Endodermal cell (in vitro differentiated cells): ENCODE results near the gene MBOAT7. TPM values are rescaled to one million over a fixed set of nuclear protein-coding genes. Genes with fewer than 3 reads are reported as not detected.
A peak's percentile ranks its signal among the peaks of the same experiment; 100 is the strongest.

Experiments
- DNase-seq: peaks from one replicate; pipeline ENCODE4 v3.0.0-alpha.2; 2017
- H3K27ac ChIP-seq: 2 replicates; pipeline ENCODE4 v1.5.1; 2013; ENCODE audit warnings: mild to moderate bottlenecking, low read depth, low read length, moderate library complexity
- H3K27me3 ChIP-seq: 2 replicates; pipeline ENCODE4 v1.6.1; 2013; ENCODE audit warnings: mild to moderate bottlenecking, low read length, moderate library complexity; ENCODE audit not compliant: insufficient read depth, control insufficient read depth, poor library complexity, severe bottlenecking
- H3K36me3 ChIP-seq: 2 replicates; pipeline ENCODE4 v1.7.0; 2013; ENCODE audit warnings: mild to moderate bottlenecking, low read length, moderate library complexity; ENCODE audit not compliant: control insufficient read depth, insufficient read depth
- H3K4me1 ChIP-seq: one replicate; pipeline ENCODE4 v1.7.0; 2013; ENCODE audit warnings: low read length; ENCODE audit not compliant: control insufficient read depth, insufficient read depth
- H3K4me3 ChIP-seq: 2 replicates; pipeline ENCODE4 v1.5.1; 2013; ENCODE audit warnings: mild to moderate bottlenecking, low read length, moderate library complexity
- H3K9ac ChIP-seq: 2 replicates; pipeline ENCODE4 v1.6.1; 2013; ENCODE audit warnings: mild to moderate bottlenecking, low read length, moderate library complexity; ENCODE audit not compliant: poor library complexity, severe bottlenecking; ENCODE audit errors: extremely low read depth
- H3K9me3 ChIP-seq: 2 replicates; pipeline ENCODE4 v1.6.1; 2013; ENCODE audit warnings: mild to moderate bottlenecking, low read length, moderate library complexity; ENCODE audit not compliant: control insufficient read depth
- H3K27ac Mint-ChIP-seq: 2 replicates; pipeline ENCODE4 v1.8.0; 2020; ENCODE audit warnings: mixed read lengths
- H3K27me3 Mint-ChIP-seq: 2 replicates; pipeline ENCODE4 v1.8.0; 2021; ENCODE audit warnings: mild to moderate bottlenecking, mixed read lengths; ENCODE audit not compliant: insufficient read depth
- H3K36me3 Mint-ChIP-seq: 2 replicates; pipeline ENCODE4 v1.8.0; 2020; ENCODE audit warnings: low read depth, mixed read lengths
- H3K4me1 Mint-ChIP-seq: 2 replicates; pipeline ENCODE4 v1.8.0; 2020; ENCODE audit warnings: mixed read lengths
- H3K4me3 Mint-ChIP-seq: 2 replicates; pipeline ENCODE4 v1.8.0; 2020; ENCODE audit warnings: mild to moderate bottlenecking, moderate library complexity, mixed read lengths
- H3K9me3 Mint-ChIP-seq: 2 replicates; pipeline ENCODE4 v1.8.0; 2020; ENCODE audit warnings: mild to moderate bottlenecking, mixed read lengths
- CTCF ChIP-seq: fragments of 200-600 bp; sonication (generic); conservative IDR thresholded peaks from 2 replicates; pipeline ENCODE4 v1.5.0; 2021; ENCODE audit warnings: antibody characterized with exemption, mild to moderate bottlenecking
- WGBS, 2 experiments: methylation state at CpG; one replicate each; pipeline versions ENCODE4 v1.1.5 to v1.1.7; 2013; ENCODE audit warnings: missing lambda C conversion rate in 2 of 2, mixed read lengths in 1 of 2; ENCODE audit not compliant: insufficient coverage in 1 of 2, insufficient read length in 1 of 2; 5-methylcytosine and 5-hydroxymethylcytosine counted together
- long read RNA-seq, 4 experiments: library from polyadenylated mRNA in 2 of 4; library from RNA in 1 of 4; library from capped mRNA in 1 of 4; stranded (forward) in 3 of 4; unstranded in 1 of 4; transcript quantifications; one replicate each; pipeline ENCODE4 v2.0.0, GENCODE V29; 2020 to 2021; ENCODE audit warnings: inconsistent platforms in 1 of 4
- polyA plus RNA-seq, 2 experiments: library from polyadenylated mRNA; stranded (reverse); fragments of 50-300 nt; gene quantifications; one replicate each; pipeline ENCODE4 v1.2.3, GENCODE V29; 2013
- total RNA-seq, 2 donors: library from RNA; stranded (reverse); fragmentation: NEBNext Ultra II Directional in 1 of 2; extraction: Animal tissue kit (Norgen Biotek cat#: 25700) in 1 of 2; gene quantifications; 2 replicates in 1 of 2; 3 replicates in 1 of 2; pipeline ENCODE4 v1.2.1, GENCODE V29; 2021

Gene MBOAT7
- total RNA-seq: 100 to 1,000 TPM; 126 to 131 TPM
- 99.2 TPM for polyA plus RNA-seq (2013, experiment 1 of 2)
- 87.1 TPM for polyA plus RNA-seq (2013, experiment 2 of 2)
- long read RNA-seq, experiment 1, transcript MBOAT7-201 (8 exons, 2,529 nt): major isoform, 26 of 68 reads
- long read RNA-seq, experiment 1, transcript MBOAT7-212 (2 exons, 3,039 nt): minor isoform, 6 of 68 reads
- long read RNA-seq, experiment 1, partial matches to known transcripts: 18 of 68 reads
- long read RNA-seq, experiment 1, other reads (novel, unspliced or antisense): 17 of 68 reads
- long read RNA-seq, experiment 2, transcript MBOAT7-201 (8 exons, 2,529 nt): major isoform, 136 of 218 reads
- long read RNA-seq, experiment 2, partial matches to known transcripts: 36 of 218 reads
- long read RNA-seq, experiment 2, other reads (novel, unspliced or antisense): 40 of 218 reads
- long read RNA-seq, experiment 3, transcript MBOAT7-212 (2 exons, 3,039 nt): minor isoform, 16 of 92 reads
- long read RNA-seq, experiment 3, transcript MBOAT7-201 (8 exons, 2,529 nt): major isoform, 36 of 92 reads
- long read RNA-seq, experiment 3, partial matches to known transcripts: 15 of 92 reads
- long read RNA-seq, experiment 3, other reads (novel, unspliced or antisense): 24 of 92 reads
- long read RNA-seq, experiment 4, partial matches to known transcripts: 2 of 3 reads
- long read RNA-seq, experiment 4, other reads (novel, unspliced or antisense): 0 of 3 reads

- Histone ChIP-seq H3K9me3 (no peaks in the 10 kb centered on the region), H3K4me1 (no peaks in the 10 kb centered on the region), H3K9ac (peak within 1 kb of the TSS; percentile 88), H3K27ac (peak within 1 kb of the TSS; percentile 98), H3K27me3 (no peaks in the 10 kb centered on the region), H3K4me3 (peak within 1 kb of the TSS; percentile 96), H3K36me3 (peaks cover 34% of the 10 kb centered on the region)
- H3K4me1 Mint-ChIP-seq: peaks cover 14% of the 10 kb centered on the region
- H3K36me3 Mint-ChIP-seq: peaks cover 46% of the 10 kb centered on the region
- H3K9me3 Mint-ChIP-seq: no peaks in the 10 kb centered on the region
- peak; percentile 61 for TF ChIP-seq CTCF
- DNase-seq: no peak
- H3K27ac Mint-ChIP-seq: peak within 1 kb of the TSS; percentile 100
- peak within 1 kb of the TSS; percentile 76 for H3K4me3 Mint-ChIP-seq
- 0% methylated on average over 29 to 64 of the region's 64 CpGs for WGBS, 2 experiments
- H3K27me3 Mint-ChIP-seq: no peaks in the 10 kb centered on the region
These were observed at the start of gene MBOAT7 for GRCh38 chr19:54189145-54189734. TSS of gene MBOAT7 (minus strand) at chr19:54189580. CDS start at chr19:54188508, 1,072 bp downstream.

GRCh38 chr19:54233941-54234340, 44.6 kb upstream of the MBOAT7 start:
- Mint-ChIP-seq H3K27me3 (peaks cover 76% of the 10 kb centered on the region), H3K4me1 (no peaks in the 10 kb centered on the region)
- no peak overlapping the region for H3K9ac ChIP-seq

More at GRCh38 chr19:54233941-54234340, 44.6 kb upstream of the MBOAT7 start:
- Histone ChIP-seq H3K4me3 (no peak overlapping the region), H3K4me1 (no peaks in the 10 kb centered on the region), H3K27me3 (peaks cover 36% of the 10 kb centered on the region), H3K36me3 (no peaks in the 10 kb centered on the region), H3K9me3 (peaks cover 5% of the 10 kb centered on the region), H3K27ac (no peak overlapping the region)
- no peak overlapping the region for H3K4me3 Mint-ChIP-seq
- peaks cover 8% of the 10 kb centered on the region for H3K9me3 Mint-ChIP-seq
- no peaks in the 10 kb centered on the region for H3K36me3 Mint-ChIP-seq
- H3K27ac Mint-ChIP-seq: no peak overlapping the region
- no peak for TF ChIP-seq CTCF
- no peak for DNase-seq
- WGBS, 2 experiments: 63 to 73% methylated on average over 3 to 5 of the region's 5 CpGs
